Stimulated activated CD8-positive, alpha-beta memory T cell treated with anti-CD3 and anti-CD28 coated beads, Interleukin-7, amount 100 ng/mL, for 4 hours (primary cell): ENCODE measurements around the gene AGAP1.

Source experiments
- DNase-seq, 2 donors: peaks; one replicate each; pipeline ENCODE4 v3.0.0-alpha.2; 2020; ENCODE audit warnings: low read depth in 2 of 2

The AGAP1 gene

GRCh38 chr2:235986361-235986760, 492.5 kb downstream of the AGAP1 start:
- no peak for DNase-seq

GRCh38 chr2:235988271-235989015, 494.6 kb downstream of the AGAP1 start:
- DNase-seq = no peak

- no peak for DNase-seq
These were observed 495.7 kb downstream of the AGAP1 start for GRCh38 chr2:235989591-235989990.

GRCh38 chr2:235990344-235990743, 496.5 kb downstream of the AGAP1 start:
- no peak for DNase-seq

GRCh38 chr2:235992024-235992423, 498.2 kb downstream of the AGAP1 start:
- no peak for DNase-seq

- no peak for DNase-seq
These were observed 502.6 kb downstream of the AGAP1 start for GRCh38 chr2:235996419-235996818.

GRCh38 chr2:235999011-235999410, 505.2 kb downstream of the AGAP1 start:
- DNase-seq = no peak

- no peak for DNase-seq
These were observed 507.5 kb downstream of the AGAP1 start for GRCh38 chr2:236001166-236001828.

- no peak for DNase-seq
These were observed 508.0 kb downstream of the AGAP1 start for GRCh38 chr2:236001854-236002253.

- no peak for DNase-seq
These were observed 514.2 kb downstream of the AGAP1 start for GRCh38 chr2:236008006-236008405.

GRCh38 chr2:236008857-236009256, 515.0 kb downstream of the AGAP1 start:
- DNase-seq = no peak

GRCh38 chr2:236010920-236011685, 517.3 kb downstream of the AGAP1 start:
- no peak for DNase-seq

GRCh38 chr2:236012155-236012554, 518.3 kb downstream of the AGAP1 start:
- no peak for DNase-seq

GRCh38 chr2:236014408-236015131, 520.7 kb downstream of the AGAP1 start:
- DNase-seq = no peak

GRCh38 chr2:236015171-236015570, 521.3 kb downstream of the AGAP1 start:
- no peak for DNase-seq

GRCh38 chr2:236016496-236016895, 522.7 kb downstream of the AGAP1 start:
- no peak for DNase-seq

- no peak for DNase-seq
These were observed 523.6 kb downstream of the AGAP1 start for GRCh38 chr2:236017446-236017845.

GRCh38 chr2:236019434-236019833, 525.6 kb downstream of the AGAP1 start:
- DNase-seq = no peak

GRCh38 chr2:236021499-236022057, 527.7 kb downstream of the AGAP1 start:
- DNase-seq = no peak

- DNase-seq = no peak
These were observed 528.3 kb downstream of the AGAP1 start for GRCh38 chr2:236022128-236022527.

GRCh38 chr2:236025892-236026291, 532.0 kb downstream of the AGAP1 start:
- DNase-seq = no peak

- DNase-seq = no peak
These were observed 533.0 kb downstream of the AGAP1 start for GRCh38 chr2:236026841-236027240.
